Measurements from ENCODE around the gene NIPAL3. TPM values are rescaled to one million over a fixed set of nuclear protein-coding genes. Genes with fewer than 3 reads are reported as not detected.

NIPAL3 gene
- total and polyA plus RNA-seq, 2 donors from 2014 or later: 13.5 to 46.4 TPM

- no peaks in the 10 kb centered on the region for H3K9me3 ChIP-seq (ENCODE audit: control insufficient read depth in 2 of 3, insufficient read depth in 1 of 3, low read length in 3 of 3)
- peaks cover 0 to 3% (median 0%) of the 10 kb centered on the region in 3 donors for H3K36me3 ChIP-seq (ENCODE audit: control insufficient read depth in 2 of 3, insufficient read depth in 3 of 3, low read length in 3 of 3)
- TF ChIP-seq, protein P1, sequence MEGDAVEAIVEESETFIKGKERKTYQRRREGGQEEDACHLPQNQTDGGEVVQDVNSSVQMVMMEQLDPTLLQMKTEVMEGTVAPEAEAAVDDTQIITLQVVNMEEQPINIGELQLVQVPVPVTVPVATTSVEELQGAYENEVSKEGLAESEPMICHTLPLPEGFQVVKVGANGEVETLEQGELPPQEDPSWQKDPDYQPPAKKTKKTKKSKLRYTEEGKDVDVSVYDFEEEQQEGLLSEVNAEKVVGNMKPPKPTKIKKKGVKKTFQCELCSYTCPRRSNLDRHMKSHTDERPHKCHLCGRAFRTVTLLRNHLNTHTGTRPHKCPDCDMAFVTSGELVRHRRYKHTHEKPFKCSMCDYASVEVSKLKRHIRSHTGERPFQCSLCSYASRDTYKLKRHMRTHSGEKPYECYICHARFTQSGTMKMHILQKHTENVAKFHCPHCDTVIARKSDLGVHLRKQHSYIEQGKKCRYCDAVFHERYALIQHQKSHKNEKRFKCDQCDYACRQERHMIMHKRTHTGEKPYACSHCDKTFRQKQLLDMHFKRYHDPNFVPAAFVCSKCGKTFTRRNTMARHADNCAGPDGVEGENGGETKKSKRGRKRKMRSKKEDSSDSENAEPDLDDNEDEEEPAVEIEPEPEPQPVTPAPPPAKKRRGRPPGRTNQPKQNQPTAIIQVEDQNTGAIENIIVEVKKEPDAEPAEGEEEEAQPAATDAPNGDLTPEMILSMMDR (IDR thresholded peaks at IDR 0.05; ENCODE audit: borderline replicate concordance, extremely low read depth, insufficient read depth): no peak
- FAIRE-seq: no peak
- H3K27ac ChIP-seq (ENCODE audit: low read depth in 2 of 2, low read length in 2 of 2): no peak overlapping the region
- intact Hi-C loops (cut with DNase I): no loop called here
- no peaks in the 10 kb centered on the region for H3K4me1 ChIP-seq (ENCODE audit: control insufficient read depth in 2 of 3, insufficient read depth in 2 of 3, low read depth in 1 of 3, low read length in 3 of 3)
- H3K4me3 ChIP-seq (ENCODE audit: low read length in 3 of 3): no peak overlapping the region
- no peak overlapping the region for H3K9ac ChIP-seq (ENCODE audit: low read length in 3 of 3)
- DNase-seq: no peak
- no peaks in the 10 kb centered on the region for H3K27me3 ChIP-seq (ENCODE audit: control insufficient read depth, insufficient read depth, low read length)
Observed at GRCh38 chr1:24374891-24375786, 40.5 kb upstream of the NIPAL3 start.

GRCh38 chr1:24379733-24380315, 35.8 kb upstream of the NIPAL3 start:
- Histone ChIP-seq H3K36me3 (ENCODE audit: control insufficient read depth in 2 of 3, insufficient read depth in 3 of 3, low read length in 3 of 3) (peaks cover 0 to 3% (median 0%) of the 10 kb centered on the region in 3 donors), H3K4me3 (ENCODE audit: low read length in 3 of 3) (no peak overlapping the region), H3K27ac (ENCODE audit: low read depth in 2 of 2, low read length in 2 of 2) (no peak overlapping the region), H3K9me3 (ENCODE audit: control insufficient read depth in 2 of 3, insufficient read depth in 1 of 3, low read length in 3 of 3) (no peaks in the 10 kb centered on the region), H3K27me3 (ENCODE audit: control insufficient read depth, insufficient read depth, low read length) (no peaks in the 10 kb centered on the region), H3K4me1 (ENCODE audit: control insufficient read depth in 2 of 3, insufficient read depth in 2 of 3, low read depth in 1 of 3, low read length in 3 of 3) (no peaks in the 10 kb centered on the region), H3K9ac (ENCODE audit: low read length in 3 of 3) (no peak overlapping the region)
- DNase-seq (no peak), FAIRE-seq (no peak)
- intact Hi-C loops (cut with DNase I): no loop called here
- TF ChIP-seq, protein P1 (IDR thresholded peaks at IDR 0.05; ENCODE audit: borderline replicate concordance, extremely low read depth, insufficient read depth): no peak

DNA sequence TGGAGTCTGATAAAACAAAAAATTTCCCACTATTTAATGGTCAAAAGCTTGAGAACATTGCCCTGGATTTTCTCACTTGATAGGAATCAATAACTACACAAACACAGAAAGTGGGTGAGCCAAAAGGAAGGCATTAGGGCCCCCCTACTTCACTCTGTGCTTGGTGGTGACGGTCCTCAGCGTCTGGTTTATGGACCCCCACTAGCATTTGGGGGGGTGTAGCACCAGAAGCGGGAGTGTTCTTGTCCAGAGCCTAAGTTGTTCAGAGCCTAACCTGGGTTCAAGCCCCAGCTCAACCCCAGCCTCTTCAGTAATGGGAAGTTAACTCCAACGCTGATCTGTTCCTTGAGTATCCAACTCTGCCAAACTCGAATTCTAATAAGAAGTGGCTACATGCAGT, 35.1 kb upstream of the NIPAL3 start:
- intact Hi-C loops (cut with DNase I): no loop called here
- Histone ChIP-seq H3K4me1 (ENCODE audit: control insufficient read depth in 2 of 3, insufficient read depth in 2 of 3, low read depth in 1 of 3, low read length in 3 of 3) (no peaks in the 10 kb centered on the region), H3K4me3 (ENCODE audit: low read length in 3 of 3) (no peak overlapping the region), H3K27me3 (ENCODE audit: control insufficient read depth, insufficient read depth, low read length) (no peaks in the 10 kb centered on the region), H3K9ac (ENCODE audit: low read length in 3 of 3) (no peak overlapping the region), H3K27ac (ENCODE audit: low read depth in 2 of 2, low read length in 2 of 2) (no peak overlapping the region), H3K9me3 (ENCODE audit: control insufficient read depth in 2 of 3, insufficient read depth in 1 of 3, low read length in 3 of 3) (no peaks in the 10 kb centered on the region), H3K36me3 (ENCODE audit: control insufficient read depth in 2 of 3, insufficient read depth in 3 of 3, low read length in 3 of 3) (peaks cover 0 to 3% (median 0%) of the 10 kb centered on the region in 3 donors)
- TF ChIP-seq, protein P1 (IDR thresholded peaks at IDR 0.05; ENCODE audit: borderline replicate concordance, extremely low read depth, insufficient read depth): no peak
- DNase-seq (no peak), FAIRE-seq (no peak)
